ENCODE measurements around the gene TRIM6. TPM values are rescaled to one million over a fixed set of nuclear protein-coding genes. Genes with fewer than 3 reads are reported as not detected.

Gene TRIM6
- total RNA-seq, 1 experiment from 2014 or later = 17.9 TPM

GRCh38 chr11:5550440-5551095, 45.9 kb upstream of the TRIM6 start:
- Histone ChIP-seq H3K79me2 (ENCODE audit: insufficient read depth, low read length) (no peaks in the 10 kb centered on the region), H4K91ac (ENCODE audit: insufficient read length, low read depth, low read length) (no peak overlapping the region), H3K4me2 (ENCODE audit: insufficient read depth, insufficient read length, low read length) (no peak overlapping the region), H2BK12ac (ENCODE audit: insufficient read length, low read depth, low read length) (no peak overlapping the region), H3K27me3 (ENCODE audit: insufficient read depth, low read length) (no peaks in the 10 kb centered on the region), H3K9me3 (ENCODE audit: control insufficient read depth, low read depth, low read length) (no peaks in the 10 kb centered on the region), H3K23me2 (ENCODE audit: insufficient read length, low read depth, low read length, poor library complexity, severe bottlenecking) (no peaks in the 10 kb centered on the region), H4K20me1 (ENCODE audit: control insufficient read depth, insufficient read depth, insufficient read length) (no peaks in the 10 kb centered on the region), H4K8ac (replicated peaks; ENCODE audit: insufficient read length, low read depth, low read length) (no peak overlapping the region), H3K79me1 (ENCODE audit: insufficient read depth, low read depth, low read length, poor library complexity, severe bottlenecking) (no peaks in the 10 kb centered on the region), H3K56ac (ENCODE audit: insufficient read length, low read depth, low read length) (no peak overlapping the region), H2AK5ac (ENCODE audit: insufficient read length, low read length) (no peak overlapping the region), H3K23ac (ENCODE audit: insufficient read length, low read depth, low read length) (no peak overlapping the region), H3K27ac (ENCODE audit: insufficient read length, low read depth, low read length) (no peak overlapping the region), H2BK20ac (ENCODE audit: low read depth, low read length, poor library complexity, severe bottlenecking) (no peak overlapping the region), H3K4me1 (ENCODE audit: insufficient read depth, low read length) (no peaks in the 10 kb centered on the region), H3K18ac (ENCODE audit: insufficient read length, low read depth, low read length) (no peak overlapping the region), H2BK15ac (ENCODE audit: low read depth, low read length) (no peak overlapping the region), H2BK5ac (ENCODE audit: insufficient read length, low read length) (no peak overlapping the region), H2AFZ (ENCODE audit: low read length) (no peak overlapping the region), H3K14ac (ENCODE audit: insufficient read depth, low read length) (no peak overlapping the region), H3K4ac (ENCODE audit: low read depth, low read length) (no peak overlapping the region), H3K9ac (ENCODE audit: extremely low read depth, insufficient read length, low read length) (no peak overlapping the region), H2BK120ac (ENCODE audit: low read depth, low read length, poor library complexity, severe bottlenecking) (no peak overlapping the region), H4K5ac (ENCODE audit: insufficient read length, low read depth, low read length) (no peak overlapping the region), H3T11ph (ENCODE audit: low read length) (no peak overlapping the region)
- H3K27ac Mint-ChIP-seq = no peak overlapping the region
- peaks cover 3% of the 10 kb centered on the region for H3K27me3 Mint-ChIP-seq (ENCODE audit: low read depth)
- no peak for TF ChIP-seq CTCF (conservative IDR thresholded peaks at IDR 0.05)
- H3K9me3 Mint-ChIP-seq = no peaks in the 10 kb centered on the region
- H3K4me3 Mint-ChIP-seq = no peak overlapping the region
- H3K4me1 Mint-ChIP-seq = no peaks in the 10 kb centered on the region
- DNase-seq = no peak
- no peaks in the 10 kb centered on the region for H3K36me3 Mint-ChIP-seq (ENCODE audit: insufficient read depth in 1 of 3, low read depth in 3 of 3)
- no CpG with 5 or more reads among the region's 5 CpGs for WGBS (ENCODE audit: extremely low coverage, insufficient read length, low lambda C conversion rate)

All from H9 (cell line).